Subcutaneous abdominal adipose tissue (tissue), 5 donors: ENCODE data around the gene NT5DC3.

Experiments used
- H3K27ac ChIP-seq: one replicate; pipeline ENCODE4 v1.7.0; 2013; ENCODE audit warnings: low read depth, mild to moderate bottlenecking, inconsistent platforms, low read length, moderate library complexity
- H3K27me3 ChIP-seq, 5 donors: one replicate each; pipeline ENCODE4 v1.7.0; 2013; ENCODE audit warnings: low read length in 5 of 5, inconsistent platforms in 1 of 5; ENCODE audit not compliant: control insufficient read depth in 5 of 5, insufficient read depth in 4 of 5
- H3K36me3 ChIP-seq, 5 donors: one replicate each; pipeline ENCODE4 v1.7.0; 2013; ENCODE audit warnings: low read length in 5 of 5; ENCODE audit not compliant: control insufficient read depth in 5 of 5, insufficient read depth in 5 of 5
- H3K4me1 ChIP-seq, 5 donors: one replicate each; pipeline ENCODE4 v1.7.0; 2013; ENCODE audit warnings: low read length in 5 of 5, mild to moderate bottlenecking in 3 of 5, moderate library complexity in 1 of 5; ENCODE audit not compliant: control insufficient read depth in 5 of 5, insufficient read depth in 5 of 5
- H3K4me3 ChIP-seq, 5 donors: one replicate each; pipeline ENCODE4 v1.7.0; 2013; ENCODE audit warnings: low read length in 5 of 5, low read depth in 1 of 5
- H3K9ac ChIP-seq, 5 donors: one replicate each; pipeline ENCODE4 v1.7.0; 2013; ENCODE audit warnings: low read length in 5 of 5, mild to moderate bottlenecking in 4 of 5, moderate library complexity in 3 of 5
- H3K9me3 ChIP-seq, 5 donors: one replicate each; pipeline ENCODE4 v1.7.0; 2013; ENCODE audit warnings: low read length in 5 of 5; ENCODE audit not compliant: control insufficient read depth in 5 of 5
- donor health status: healthy.
- donor health status: healthy.
- donor health status: healthy.
- donor health status: healthy.
- donor health status: healthy.

NT5DC3 gene

GRCh38 chr12:103840876-103841689 lies at the start of gene NT5DC3:
Gene NT5DC3, minus strand, starts transcription at chr12:103841234. Its CDS starts 78 bp downstream, at chr12:103841156.
- Histone ChIP-seq H3K27ac (peak within 1 kb of the TSS; percentile 77), H3K27me3 (no peaks in the 10 kb centered on the region), H3K36me3 (no peaks in the 10 kb centered on the region), H3K4me3 (peak within 1 kb of the TSS; percentile 71 to 81 (median 79)), H3K9ac (peak within 1 kb of the TSS in 4 of 5 donors; percentile 73 to 80 (median 79)), H3K4me1 (peaks cover 0 to 36% (median 34%) of the 10 kb centered on the region in 5 donors), H3K9me3 (no peaks in the 10 kb centered on the region)

- Histone ChIP-seq H3K27me3 (no peaks in the 10 kb centered on the region), H3K4me3 (no peak overlapping the region), H3K36me3 (no peaks in the 10 kb centered on the region), H3K9ac (no peak overlapping the region), H3K27ac (no peak overlapping the region), H3K4me1 (peaks cover 0 to 8% (median 0%) of the 10 kb centered on the region in 5 donors), H3K9me3 (no peaks in the 10 kb centered on the region)
These were observed 46.7 kb upstream of the NT5DC3 start for GRCh38 chr12:103887738-103888137.

GRCh38 chr12:103886195-103886797 lies 45.3 kb upstream of the NT5DC3 start:
- Histone ChIP-seq H3K36me3 (no peaks in the 10 kb centered on the region), H3K27ac (no peak overlapping the region), H3K4me3 (no peak overlapping the region), H3K4me1 (peaks cover 0 to 8% (median 0%) of the 10 kb centered on the region in 5 donors), H3K9ac (no peak overlapping the region), H3K9me3 (no peaks in the 10 kb centered on the region), H3K27me3 (no peaks in the 10 kb centered on the region)

DNA sequence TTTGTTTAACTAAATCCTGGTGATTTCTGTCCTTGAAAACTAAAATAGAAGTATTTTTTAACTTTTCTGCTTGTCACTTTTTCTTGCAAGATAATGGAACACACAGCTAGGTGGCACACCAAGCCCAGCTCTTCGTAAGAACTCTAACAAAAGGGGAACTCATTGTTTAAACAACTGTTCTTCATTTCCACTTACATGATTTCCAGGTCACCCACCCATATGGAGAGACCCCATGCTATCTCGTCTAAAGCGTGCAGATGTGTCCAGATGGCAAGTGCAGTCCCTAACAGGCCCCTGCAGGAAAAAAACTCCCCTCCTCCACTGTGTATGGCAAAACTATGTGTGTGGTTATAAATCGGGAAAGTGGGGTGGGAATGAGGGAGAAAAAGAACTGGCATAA lies 43.3 kb upstream of the NT5DC3 start:
- no peaks in the 10 kb centered on the region for H3K9me3 ChIP-seq
- H3K27me3 ChIP-seq, result no peaks in the 10 kb centered on the region
- H3K27ac ChIP-seq, result no peak overlapping the region
- H3K36me3 ChIP-seq, result no peaks in the 10 kb centered on the region
- no peak overlapping the region for H3K4me3 ChIP-seq
- H3K9ac ChIP-seq, result no peak overlapping the region
- H3K4me1 ChIP-seq, result peaks cover 0 to 13% (median 10%) of the 10 kb centered on the region in 5 donors

- Histone ChIP-seq H3K9ac (no peak overlapping the region), H3K9me3 (no peaks in the 10 kb centered on the region), H3K4me1 (peaks cover 0 to 14% (median 10%) of the 10 kb centered on the region in 5 donors), H3K36me3 (no peaks in the 10 kb centered on the region), H3K27ac (no peak overlapping the region), H3K27me3 (no peaks in the 10 kb centered on the region), H3K4me3 (no peak overlapping the region)
These were observed 42.9 kb upstream of the NT5DC3 start for GRCh38 chr12:103883908-103884307.

DNA sequence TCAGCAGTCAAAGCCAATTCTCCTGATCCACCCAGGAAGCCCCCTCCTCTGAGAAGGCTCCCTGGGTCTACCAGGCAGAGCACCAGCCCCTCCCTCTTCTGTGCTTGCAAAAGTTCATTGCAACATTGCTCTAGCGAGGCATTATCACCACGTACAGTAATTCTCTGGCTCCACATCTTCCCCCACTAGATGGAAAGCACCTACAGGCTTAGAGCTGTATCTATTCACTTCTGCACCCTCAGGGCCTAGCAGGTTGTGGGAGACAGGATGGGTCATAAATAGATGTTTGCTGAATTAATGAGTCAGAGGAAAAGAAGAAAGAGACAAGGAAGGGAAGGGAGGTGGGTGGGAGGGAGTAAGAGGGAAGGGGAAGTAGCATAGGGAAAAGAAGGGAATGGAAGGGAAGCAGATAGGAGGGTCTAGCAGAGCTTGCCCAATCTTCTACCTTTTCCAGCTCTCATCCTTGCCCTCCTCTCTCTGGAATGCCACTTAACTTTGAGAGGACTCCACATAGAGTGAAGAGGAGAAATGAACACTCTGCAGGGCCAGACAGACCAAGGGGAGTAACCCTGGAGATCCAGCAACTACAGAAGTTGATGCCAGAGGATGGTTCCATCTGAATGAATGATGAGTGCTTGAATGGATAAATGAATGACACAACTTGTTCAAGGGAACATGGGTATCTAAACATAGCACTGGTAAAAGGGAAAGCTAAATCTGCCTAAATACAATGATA lies 42.0 kb upstream of the NT5DC3 start:
- Histone ChIP-seq H3K9ac (no peak overlapping the region), H3K36me3 (no peaks in the 10 kb centered on the region), H3K27me3 (no peaks in the 10 kb centered on the region), H3K4me3 (no peak overlapping the region), H3K4me1 (peaks cover 0 to 17% (median 13%) of the 10 kb centered on the region in 5 donors), H3K27ac (no peak overlapping the region), H3K9me3 (no peaks in the 10 kb centered on the region)

DNA sequence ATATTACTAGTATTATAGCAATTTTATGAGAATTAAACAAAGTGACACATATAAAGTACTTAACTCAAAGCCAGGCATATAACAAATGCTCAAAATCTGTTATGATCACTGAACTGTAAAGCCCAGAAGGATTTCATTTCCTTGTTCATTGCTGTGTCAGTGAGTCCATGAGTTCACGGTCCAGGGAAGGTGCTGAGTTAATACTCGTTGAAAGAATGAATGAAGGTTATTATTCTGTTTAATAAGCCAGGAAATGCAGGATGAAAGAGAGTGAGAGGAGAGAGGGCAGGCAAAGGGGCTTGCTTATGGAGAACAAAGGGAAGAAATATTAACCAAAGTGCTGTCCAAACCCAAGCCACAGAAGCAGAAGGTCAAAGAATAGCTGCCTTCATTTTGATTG lies 40.2 kb upstream of the NT5DC3 start:
- no peaks in the 10 kb centered on the region for H3K27me3 ChIP-seq
- H3K27ac ChIP-seq, result no peak overlapping the region
- H3K9me3 ChIP-seq, result no peaks in the 10 kb centered on the region
- H3K4me1 ChIP-seq, result peaks cover 0 to 18% (median 13%) of the 10 kb centered on the region in 5 donors
- H3K9ac ChIP-seq, result no peak overlapping the region
- H3K4me3 ChIP-seq, result no peak overlapping the region
- no peaks in the 10 kb centered on the region for H3K36me3 ChIP-seq

DNA sequence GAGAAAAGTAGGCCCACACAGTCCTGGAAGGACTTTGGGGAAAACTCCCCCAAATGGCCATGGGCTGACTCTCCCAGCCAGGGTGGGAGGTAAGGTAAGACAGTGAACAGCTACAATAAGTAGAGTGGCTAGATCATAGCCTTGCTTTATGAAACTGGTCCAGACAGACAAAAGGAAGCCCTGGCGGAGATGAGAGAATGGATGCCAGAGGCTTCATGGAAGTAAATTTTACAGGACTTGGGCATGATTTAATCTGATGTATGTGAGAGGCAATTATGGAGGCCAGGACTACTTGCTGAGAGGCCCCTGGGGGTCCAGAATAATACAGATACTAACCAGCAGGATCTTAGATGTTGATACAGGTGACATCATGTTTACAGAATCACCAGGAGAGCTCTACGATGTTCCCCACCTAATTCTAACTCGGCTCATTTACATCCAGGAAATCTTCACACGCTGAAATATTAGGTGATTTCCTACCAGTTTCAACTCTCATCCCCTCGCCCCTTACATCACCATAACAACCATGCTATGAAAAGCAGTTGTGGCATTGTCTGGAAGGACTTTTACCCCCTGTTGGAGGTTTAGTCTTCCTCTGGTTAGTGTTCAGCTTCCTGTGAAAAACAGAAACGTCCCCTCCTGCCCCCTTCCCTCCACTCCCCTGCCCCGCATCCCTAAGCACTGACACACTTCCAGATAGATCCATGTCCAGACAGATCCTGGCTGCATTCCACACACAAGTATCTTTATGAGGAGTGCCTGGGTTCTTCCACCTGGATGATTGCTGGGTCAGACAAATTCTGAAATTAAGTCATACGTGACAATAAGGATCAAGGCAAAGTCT lies 39.5 kb upstream of the NT5DC3 start:
- peaks cover 0 to 18% (median 13%) of the 10 kb centered on the region in 5 donors for H3K4me1 ChIP-seq
- no peaks in the 10 kb centered on the region for H3K27me3 ChIP-seq
- no peak overlapping the region for H3K27ac ChIP-seq
- no peak overlapping the region for H3K4me3 ChIP-seq
- no peaks in the 10 kb centered on the region for H3K9me3 ChIP-seq
- H3K36me3 ChIP-seq, result no peaks in the 10 kb centered on the region
- H3K9ac ChIP-seq, result no peak overlapping the region

DNA sequence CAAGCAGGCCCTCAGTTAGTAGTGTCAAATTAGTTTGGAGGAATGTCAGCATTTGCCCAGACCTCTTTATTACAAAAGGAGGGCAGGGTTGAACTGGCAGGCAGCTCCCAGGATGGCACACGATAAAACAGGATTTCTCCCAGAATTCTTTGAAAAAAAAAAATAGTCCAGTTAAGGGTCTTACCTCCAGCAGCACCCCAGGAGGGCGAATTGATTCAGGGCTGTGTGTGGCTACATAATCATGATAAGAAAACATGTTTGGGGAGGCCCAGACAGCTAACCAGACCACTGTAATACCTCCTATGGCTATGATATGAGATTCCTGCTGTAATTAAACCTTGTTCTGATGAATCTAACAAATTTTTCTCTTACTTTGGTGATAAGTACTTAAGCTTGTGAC lies 38.8 kb upstream of the NT5DC3 start:
- no peak overlapping the region for H3K9ac ChIP-seq
- H3K9me3 ChIP-seq, result no peaks in the 10 kb centered on the region
- H3K36me3 ChIP-seq, result no peaks in the 10 kb centered on the region
- H3K4me1 ChIP-seq, result peaks cover 0 to 18% (median 13%) of the 10 kb centered on the region in 5 donors
- no peak overlapping the region for H3K27ac ChIP-seq
- no peaks in the 10 kb centered on the region for H3K27me3 ChIP-seq
- H3K4me3 ChIP-seq, result no peak overlapping the region
